Measurements from ENCODE around the gene RAB8B.

The RAB8B gene

DNA sequence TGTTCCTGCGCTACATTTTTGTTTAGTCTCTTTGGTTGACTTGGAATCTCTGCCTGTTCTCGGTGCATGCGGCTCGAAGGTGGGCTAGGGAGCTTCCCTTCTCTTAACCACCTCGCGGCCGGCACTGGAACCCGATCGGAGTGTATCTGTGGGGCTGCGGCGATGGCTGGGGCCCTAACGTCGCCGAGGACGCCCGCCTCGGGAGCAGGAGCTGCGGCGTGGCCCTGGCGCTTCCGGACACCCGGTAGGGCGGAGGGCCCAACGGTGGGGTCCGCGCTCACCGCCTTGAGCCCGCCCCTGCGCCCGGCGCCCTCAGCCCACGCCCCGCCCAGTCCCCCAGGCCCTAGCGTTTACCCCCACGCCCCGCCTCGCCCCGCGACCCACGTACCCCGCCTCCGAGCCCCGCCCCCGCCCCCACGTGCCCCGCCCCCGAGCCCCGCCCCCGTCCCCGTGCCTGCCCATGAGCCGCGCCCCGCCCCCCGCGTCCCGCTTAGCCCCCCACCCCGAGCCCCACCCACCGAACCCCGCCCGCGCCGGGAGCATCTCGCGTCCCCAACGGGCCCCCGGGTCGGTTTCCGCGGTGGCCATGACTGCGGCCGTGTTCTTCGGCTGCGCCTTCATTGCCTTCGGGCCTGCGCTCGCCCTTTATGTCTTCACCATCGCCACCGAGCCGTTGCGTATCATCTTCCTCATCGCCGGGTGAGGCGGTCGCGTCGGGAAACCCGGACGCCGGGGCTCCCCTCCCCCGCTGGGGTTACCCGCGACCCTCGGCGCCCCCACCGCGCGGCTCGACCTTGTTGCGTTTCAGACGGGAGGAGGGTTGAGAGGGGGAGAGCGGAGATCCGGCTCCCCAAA, 87.9 kb downstream of the RAB8B start, which contains the start of gene APH1B:
Gene APH1B, plus strand, starts transcription at position 568 of the 855 bp plus-strand sequence. Its CDS starts 19 bp downstream, at position 587.
- DNase-seq = peak; percentile 50

DNA sequence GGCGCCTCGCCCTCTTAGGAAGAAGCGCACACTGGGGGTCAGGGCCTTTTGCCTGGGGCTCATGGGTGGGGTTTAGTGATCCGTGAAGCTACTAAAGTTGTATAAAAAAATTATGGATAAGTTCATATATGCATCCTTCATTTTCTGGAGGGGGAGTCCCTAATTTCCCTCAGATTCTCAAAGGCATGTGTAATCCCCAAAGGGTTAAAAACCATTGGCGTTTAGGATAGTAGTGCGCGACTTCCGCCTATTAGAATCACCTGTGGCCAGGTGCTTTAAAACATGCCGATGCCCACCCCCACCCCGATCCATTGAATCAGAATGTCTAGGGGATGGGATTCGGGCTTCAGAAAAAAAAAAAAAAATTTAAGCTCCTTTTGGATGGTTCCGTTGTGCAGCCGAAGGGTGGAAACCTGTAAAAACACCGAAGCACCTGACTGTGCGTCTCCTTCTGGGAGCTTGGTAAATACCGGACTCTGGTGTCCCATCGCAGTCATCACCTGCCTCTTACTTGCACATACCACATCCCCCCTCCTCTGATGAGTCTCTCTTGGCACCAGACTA, 88.6 kb downstream of the RAB8B start:
- DNase-seq = no peak

DNA sequence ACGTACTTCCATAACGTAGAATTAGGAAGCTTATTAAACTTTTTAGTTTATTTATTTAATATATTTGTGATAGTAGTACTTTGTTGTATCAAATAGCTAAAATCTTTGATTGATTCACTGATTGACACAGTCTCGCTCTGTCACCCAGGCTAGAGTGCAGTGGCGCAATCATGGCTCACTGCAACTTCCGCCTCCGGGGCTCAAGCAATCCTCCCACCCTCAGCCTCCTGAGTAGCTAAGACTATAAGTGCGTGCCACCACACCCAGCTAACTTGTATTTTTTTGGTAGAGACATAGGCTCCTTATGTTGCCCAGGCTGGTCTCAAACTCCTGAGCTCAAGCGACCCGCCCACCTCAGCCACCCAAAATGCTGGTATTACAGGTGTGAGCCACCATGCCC, 93.7 kb downstream of the RAB8B start:
- peak; percentile 90 for DNase-seq

DNA sequence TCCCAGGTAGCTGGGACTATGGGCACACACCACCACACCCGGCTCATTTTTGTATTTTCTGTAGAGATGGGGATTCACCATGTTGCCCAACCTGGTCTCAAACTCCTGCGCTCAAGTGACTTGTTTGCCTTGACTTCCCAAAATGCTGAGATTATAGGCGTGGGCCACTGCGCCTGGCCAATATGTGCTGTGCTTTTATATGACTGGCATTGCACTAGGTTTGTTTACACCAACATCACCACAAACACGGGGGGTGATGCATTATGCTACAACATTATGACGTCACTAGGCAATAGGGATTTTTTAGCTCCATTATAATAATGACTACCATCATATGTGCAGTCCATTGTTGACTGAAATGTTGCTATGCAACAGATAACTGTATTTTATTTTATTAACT, 94.9 kb downstream of the RAB8B start:
- DNase-seq = peak; percentile 45

DNA sequence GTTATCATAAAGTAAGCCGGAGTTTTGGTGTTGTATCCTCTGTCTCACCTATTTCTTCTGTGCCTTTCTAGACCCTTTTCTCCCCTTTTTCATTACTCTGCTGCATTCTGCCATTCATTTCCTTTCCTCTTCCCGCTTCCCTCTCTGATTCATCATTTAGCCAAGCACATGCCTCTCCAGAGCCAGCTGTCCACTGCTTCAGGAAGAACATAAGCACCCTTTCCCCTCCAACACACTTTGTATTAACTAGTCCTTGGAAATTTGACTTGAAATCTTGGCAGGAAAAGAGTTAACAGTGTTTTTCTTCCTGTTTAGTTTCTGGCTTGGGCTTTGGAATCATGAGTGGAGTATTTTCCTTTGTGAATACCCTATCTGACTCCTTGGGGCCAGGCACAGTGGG, 97.7 kb downstream of the RAB8B start:
- no peak for DNase-seq

DNA sequence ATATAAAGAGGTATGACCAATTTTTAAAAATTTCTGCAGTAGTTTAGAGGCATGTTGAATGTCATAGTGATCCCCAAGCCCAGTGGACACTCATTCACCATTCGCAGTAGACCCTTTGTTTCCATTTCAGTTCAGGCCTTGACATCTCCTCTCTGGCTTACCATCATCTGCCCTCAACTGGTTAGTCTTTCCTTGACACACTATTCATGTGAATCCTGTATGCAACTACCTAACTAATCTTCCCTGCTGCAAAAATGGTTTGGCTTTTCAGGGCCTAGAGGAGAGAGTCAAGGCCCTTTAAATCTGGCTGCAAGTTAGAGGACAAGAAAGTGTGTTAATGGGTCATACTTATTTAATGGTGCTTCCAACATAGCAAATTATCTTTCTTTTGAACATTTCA, 98.9 kb downstream of the RAB8B start:
- DNase-seq = no peak

DNA sequence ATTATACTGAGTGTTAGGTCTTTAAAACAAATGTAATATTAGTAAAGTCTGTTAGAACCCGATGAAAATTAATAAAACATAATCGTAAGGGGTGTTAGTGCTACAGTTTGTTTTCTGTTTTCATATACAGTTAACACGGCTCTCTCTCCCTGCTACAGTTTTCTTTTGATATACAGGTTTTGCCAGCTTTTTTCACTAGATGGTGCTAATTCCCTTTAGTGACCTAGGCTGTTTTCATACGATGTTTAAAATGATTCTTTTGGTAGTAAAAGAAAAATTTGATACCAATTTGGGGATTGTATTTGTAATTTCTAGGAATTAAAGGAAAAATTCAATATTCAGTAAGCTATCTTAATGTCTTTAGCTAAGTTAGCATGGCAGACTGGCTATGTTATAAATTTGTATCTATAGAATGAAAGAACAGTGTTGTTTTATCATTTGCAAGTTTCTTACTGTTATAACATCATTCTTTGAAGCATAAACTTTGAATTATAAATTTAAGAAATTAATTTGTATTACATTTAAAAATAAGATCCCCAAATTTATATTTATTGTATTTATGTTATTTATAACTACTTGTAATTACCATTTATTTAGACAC, 99.5 kb downstream of the RAB8B start:
- DNase-seq = peak; percentile 67

DNA sequence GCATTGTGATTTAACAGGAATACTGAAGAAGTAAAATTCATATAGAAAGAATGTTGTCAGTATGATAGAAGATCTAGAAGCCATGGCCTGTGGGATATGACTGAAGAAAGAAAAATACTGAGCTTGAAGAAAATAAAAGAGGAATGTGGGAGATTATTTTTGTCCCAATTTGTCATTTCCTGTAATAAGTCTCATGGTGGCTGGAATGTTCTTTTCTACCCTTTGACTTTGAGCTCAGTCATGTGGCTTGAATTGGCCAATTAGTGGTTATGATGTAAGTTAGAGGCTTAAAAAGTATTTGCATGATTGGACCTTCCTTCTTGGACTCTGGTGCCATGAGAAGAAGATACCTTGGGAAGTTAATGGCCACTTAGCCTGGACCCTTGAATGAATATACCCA, 102.1 kb downstream of the RAB8B start:
- DNase-seq = peak; percentile 85

DNA sequence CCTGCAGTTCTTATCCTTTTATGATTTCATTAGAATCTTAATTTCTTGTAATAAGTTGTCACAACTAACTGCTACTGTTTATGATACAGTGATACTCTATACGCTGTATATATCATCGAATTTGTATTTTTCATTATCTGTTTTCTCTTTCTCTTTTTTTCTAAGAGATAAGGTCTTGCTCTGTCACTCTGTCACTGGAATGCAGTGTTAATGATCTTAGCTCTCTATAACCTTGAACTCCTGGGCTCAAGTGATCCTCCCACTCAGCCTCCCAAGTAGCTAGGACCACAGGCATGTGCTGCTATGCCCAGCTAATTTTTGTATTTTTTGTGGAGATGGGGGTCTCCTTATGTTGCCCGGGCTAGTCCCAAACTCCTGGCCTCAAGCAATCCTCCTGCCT, 102.8 kb downstream of the RAB8B start:
- no peak for DNase-seq

DNA sequence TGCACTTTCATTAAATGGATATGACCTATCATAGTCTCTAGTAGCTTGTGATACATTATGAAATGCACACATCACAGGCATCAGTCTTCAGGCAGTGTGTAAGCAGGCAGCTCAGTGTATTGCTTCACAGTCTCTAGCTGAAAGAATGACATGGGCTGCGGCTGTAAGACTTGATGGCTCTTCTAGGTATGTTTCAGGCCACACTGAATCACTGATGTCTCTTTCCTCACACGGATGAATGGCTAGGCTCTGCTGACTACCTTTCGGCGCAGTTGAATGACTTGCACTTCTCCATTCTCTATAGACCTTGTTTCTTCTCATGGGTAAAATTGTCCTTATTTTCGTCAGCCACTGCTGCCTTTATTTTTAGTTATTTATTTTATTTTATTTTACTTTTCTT, 103.4 kb downstream of the RAB8B start:
- DNase-seq = peak; percentile 91

DNA sequence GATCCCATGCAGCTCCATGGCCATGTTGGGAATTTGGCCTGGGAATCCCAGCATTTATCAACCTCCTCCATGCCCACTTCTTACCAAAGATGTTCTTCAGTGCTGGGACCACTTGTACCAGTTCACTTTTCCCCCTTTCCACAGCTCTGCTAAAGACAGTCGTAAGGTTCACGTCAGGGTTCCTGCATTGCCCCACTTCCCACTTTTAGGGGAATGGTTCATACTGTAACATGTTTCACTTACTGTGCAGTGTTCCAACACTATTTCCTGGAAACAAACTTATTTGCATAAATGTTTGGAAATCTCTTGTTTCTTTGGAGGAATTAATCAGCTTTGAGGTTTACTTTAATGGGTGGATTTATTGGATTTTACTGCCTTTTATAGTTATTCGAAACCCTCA, 105.0 kb downstream of the RAB8B start:
- peak; percentile 93 for DNase-seq

DNA sequence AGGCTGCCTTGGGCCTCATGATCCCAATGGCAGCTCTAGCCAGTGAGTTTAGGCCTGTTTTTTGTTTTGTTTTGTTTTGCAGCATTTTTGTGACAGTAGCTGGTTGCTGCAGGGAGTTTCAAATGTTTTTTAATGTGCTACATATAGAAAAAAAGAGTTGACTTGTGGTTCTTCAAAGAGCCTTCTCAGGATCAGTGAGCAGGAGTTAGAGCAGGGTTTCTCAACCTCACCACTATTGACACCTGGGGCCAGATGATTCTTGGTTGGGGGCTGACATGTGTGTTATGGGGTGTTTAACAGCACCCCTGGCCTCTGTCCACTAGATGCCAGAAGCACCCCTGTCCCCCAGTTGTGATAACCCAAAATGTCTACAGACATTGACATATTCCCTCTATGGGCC, 105.9 kb downstream of the RAB8B start:
- DNase-seq = no peak

DNA sequence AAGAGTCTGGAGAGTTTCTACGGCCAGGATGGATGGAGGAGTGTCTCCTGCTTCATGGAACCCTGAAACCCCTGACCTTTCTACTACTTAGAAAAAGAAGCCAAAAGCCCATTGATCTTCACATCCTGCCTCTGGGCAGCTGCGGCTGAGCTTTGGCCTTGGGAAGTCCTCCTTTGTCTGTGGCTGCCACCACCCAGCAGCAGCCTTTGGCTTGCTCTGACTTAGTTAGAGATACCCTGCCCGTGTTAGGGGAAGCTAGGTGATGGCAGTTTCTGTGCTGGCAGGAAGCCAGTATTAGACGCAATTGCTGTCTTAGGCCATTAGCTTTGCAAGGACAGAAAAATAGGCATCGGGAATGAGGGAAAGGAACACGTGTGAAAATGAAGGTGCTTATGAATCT, 106.8 kb downstream of the RAB8B start:
- DNase-seq = no peak

DNA sequence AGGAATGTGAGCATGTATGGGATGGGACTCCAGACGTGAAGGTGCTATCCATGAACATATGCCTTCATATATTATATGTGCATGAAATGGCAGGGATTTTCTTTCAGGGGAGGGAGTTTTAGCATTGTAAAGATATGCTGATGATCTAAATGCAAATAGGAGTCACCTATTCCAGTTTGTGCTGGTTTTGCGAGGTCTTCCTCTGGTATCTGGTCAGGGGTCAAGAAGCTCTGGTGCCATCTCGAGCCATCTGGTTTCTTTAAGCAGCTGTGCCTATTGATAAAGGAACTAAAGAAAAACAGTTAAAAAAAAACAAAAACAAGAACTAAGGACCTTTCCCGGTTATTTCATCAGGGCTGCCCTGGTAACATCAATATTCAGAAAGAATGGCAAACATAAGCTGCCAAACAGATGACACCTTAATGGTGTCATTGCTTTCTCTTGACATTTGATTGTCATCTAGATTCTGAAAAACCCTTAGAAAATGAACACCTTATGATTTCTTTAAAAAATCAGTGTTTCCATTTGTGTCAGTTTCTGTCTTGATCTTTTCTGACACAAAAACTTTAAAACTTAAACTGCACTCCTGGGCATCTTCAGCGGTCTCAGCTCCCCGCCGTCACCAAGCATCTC, 110.7 kb downstream of the RAB8B start:
- DNase-seq = no peak

DNA sequence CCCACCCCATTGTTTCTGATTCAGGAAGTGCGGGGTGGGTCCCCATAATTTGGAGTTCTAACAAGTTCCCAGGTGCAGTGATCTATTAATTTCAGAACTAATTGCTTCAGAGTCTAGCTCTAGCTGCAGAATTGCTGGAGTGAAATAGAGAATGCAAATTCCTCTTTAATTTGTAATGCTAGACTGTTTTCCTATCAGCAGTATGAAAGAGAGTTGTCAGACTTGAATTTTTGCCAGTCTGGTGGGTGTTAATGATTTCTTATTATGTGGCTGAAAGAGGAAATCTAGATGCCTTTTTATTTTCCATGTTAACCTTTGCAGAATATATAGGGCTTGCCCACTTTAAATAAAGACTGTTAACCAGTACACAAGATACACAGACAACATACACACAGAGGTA, 111.7 kb downstream of the RAB8B start:
- no peak for DNase-seq

DNA sequence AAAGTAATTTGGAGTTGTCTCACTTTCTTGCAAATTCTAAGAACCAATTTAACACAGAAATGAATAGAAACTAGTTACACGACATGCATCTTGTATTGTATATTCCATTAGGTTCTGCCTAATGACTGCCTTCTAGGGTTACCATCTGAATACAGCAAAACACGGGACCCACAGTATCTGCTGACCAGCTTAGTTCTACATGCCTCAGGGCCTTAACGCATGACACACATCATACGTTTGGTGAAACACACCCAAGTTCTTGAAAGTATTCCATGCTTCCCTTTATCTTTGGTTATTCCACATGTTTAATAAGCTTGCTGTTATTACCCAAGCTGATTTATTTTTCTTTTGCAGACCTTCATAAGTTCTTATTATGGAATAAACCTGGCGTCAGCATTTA, 115.9 kb downstream of the RAB8B start:
- no peak for DNase-seq

DNA sequence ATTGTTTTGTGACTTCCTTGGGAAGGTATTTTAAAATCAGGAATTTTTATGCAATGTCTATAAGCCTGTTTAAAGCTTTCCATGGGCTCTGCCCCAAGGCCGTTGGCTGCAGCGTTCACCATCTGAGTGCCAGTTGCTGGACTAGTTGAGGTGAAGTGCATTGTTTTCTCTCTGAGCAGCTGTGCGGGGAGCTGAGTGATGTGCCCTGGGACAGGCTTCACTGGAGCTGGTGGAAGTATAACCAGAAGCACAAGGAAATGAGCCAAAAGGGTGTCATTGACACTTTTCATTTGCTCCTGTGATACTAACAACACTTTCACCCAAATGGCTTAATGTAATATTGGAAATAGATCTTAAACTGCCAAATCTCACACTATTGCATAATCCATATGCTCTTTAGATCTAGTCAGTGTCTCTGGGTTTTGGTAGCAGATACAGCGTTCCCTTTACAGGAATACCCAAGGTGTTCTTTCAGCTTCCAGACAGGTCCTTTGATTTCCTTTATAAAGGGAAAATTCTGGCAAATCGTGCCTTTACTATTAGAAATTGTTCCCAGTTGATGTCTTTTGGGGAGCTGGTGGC, 117.2 kb downstream of the RAB8B start:
- DNase-seq = no peak

DNA sequence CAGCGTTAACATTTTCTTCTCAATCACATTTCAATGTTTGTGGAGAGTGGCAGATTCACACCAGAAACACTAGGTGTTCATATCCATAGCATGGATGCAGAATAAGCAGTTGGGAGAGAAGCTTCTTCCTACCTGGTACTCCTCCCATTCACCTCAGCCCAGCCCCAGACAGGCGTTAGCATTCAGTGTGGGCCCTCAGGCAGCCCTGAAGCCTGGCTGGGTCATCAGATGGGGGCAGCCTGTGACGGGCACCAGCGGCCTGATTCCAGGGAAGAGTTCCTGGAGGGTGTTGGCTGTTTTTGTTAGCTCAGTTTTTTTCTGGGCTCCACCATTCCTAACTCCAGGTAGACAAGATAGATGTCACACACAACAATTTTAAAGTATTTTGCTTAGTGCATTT, 119.1 kb downstream of the RAB8B start:
- DNase-seq = no peak

DNA sequence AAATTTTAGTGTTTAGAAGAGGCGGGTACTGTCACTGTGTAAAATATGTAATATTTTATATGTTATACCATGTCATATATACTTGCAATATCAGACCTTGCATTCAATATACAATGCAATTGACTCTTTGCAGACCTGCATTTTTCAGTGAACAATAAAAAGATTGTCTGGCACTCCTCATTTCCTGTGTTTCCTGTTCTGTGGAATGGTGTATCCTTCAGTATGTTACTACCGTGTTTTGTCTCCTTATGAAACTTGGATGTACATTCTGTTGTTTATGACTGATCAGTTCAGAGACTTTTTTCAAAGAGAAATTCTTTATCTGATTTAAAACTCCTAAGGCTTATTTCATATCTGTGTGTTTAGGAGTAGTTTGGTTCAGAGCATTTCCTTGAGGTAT, 119.5 kb downstream of the RAB8B start:
- DNase-seq = no peak

DNA sequence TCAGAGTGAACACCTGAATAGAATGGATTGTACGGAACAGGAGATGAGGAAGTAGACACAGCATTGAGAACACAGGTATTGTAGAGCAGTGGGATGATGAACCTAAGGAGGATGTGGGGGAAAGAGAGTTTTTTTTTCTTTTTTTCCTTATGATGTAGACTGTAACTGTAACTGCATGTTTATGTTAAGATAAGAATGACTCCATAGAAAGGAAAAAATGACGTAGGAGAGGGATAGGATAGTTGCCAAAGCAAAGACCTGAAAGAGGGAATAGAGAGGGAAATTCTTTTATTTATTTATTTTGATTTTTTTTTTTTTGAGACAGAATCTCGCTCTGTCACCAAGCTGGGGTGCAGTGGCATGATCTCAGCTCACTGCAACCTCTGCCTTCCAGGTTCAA, 121.2 kb downstream of the RAB8B start:
- DNase-seq = no peak

DNA sequence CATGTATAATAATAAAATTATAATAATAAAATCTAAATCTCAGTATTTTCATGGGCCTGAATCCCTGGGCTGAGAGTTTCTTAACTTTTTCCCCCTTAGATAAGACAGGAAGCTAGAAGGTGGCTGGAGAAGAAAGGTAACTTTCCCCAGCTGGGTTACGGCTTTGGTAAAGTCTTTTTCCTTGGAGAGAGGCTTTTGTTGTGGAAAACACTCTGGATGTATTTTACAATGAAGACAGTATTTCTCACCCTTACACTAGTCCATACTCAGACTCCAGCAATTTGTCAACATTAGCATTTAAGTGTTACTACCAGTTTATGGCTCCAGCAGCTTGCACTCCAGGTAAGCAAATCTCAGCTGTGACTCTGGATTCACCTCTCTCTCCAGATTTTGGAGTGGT, 122.9 kb downstream of the RAB8B start:
- DNase-seq = no peak

DNA sequence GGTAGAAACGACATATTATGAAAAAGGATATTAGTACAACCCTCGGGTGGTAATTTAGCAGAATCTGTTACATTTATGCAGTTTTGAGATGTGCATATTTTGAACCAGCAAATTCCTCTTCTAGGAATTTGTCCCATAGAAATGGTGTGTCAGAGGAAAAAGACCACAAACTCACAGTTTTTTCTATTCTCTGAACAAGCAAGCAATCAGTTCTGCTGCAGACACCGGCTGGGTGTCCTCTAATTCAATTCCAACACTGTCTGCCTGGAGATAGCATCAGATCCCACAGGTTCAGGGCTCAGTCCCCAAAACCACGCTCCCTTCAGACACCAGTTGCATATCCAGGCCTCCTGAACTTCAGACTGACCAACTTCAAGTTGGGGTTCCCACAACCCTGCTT, 124.4 kb downstream of the RAB8B start:
- DNase-seq = no peak

DNA sequence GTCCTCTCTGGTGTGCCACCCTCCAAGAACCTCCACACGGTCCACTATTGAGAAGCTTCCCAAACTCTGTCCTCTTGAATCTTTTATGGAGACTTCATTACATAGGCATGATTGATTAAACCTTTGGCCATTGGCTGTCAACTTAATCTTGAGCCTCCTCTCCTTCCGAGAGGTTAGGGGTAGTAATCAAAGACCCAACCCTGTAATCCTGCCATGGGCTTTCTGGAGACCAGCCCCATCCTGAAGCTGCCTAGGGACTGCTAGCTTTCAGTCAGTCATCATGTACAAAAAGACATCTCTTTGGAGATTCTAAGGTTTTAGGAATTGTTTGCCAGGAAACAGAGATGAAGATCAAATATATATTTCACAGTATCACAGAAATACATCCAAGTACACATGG, 125.0 kb downstream of the RAB8B start:
- no peak for DNase-seq
